ENCODE results near the gene GRAMD4.

DNA sequence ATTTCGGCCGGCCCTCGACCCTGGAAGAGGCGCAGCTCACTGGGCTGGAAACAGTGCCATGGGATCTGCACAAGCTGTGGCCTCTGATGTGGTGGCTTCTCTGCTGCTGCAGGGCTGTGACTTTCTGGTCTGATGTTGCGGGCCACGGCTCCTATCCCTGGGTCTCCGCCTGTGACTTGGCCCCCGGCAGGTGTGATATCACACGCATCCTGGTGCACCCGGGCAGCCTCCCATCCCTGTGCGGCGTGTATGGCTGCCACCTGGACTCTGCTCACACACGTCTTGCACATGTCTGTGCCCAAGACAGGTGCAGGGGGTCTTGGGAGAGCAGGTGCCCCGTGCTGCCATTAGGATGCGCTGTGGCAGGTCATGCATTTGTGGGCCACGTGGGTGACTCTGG is 31.1 kb downstream of the GRAMD4 start:
- TF ChIP-seq, protein P1, sequence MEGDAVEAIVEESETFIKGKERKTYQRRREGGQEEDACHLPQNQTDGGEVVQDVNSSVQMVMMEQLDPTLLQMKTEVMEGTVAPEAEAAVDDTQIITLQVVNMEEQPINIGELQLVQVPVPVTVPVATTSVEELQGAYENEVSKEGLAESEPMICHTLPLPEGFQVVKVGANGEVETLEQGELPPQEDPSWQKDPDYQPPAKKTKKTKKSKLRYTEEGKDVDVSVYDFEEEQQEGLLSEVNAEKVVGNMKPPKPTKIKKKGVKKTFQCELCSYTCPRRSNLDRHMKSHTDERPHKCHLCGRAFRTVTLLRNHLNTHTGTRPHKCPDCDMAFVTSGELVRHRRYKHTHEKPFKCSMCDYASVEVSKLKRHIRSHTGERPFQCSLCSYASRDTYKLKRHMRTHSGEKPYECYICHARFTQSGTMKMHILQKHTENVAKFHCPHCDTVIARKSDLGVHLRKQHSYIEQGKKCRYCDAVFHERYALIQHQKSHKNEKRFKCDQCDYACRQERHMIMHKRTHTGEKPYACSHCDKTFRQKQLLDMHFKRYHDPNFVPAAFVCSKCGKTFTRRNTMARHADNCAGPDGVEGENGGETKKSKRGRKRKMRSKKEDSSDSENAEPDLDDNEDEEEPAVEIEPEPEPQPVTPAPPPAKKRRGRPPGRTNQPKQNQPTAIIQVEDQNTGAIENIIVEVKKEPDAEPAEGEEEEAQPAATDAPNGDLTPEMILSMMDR (IDR thresholded peaks at IDR 0.05), result no peak
- no peak for TF ChIP-seq POLR2AphosphoS5 (IDR thresholded peaks at IDR 0.05)

Data from transverse colon (tissue), 4 donors.